Activated T-helper 17 cell treated with anti-CD3 and anti-CD28 coated beads, Interleukin-2, amount 50 U/mL, for 72 hours (primary cell): ENCODE data around the gene INSIG2. TPM values are rescaled to one million over a fixed set of nuclear protein-coding genes. Genes with fewer than 3 reads are reported as not detected.

ENCODE experiments used
- ATAC-seq: fragments of 150-1000 bp; cut with Tn5 transposase; replicated peaks from 2 replicates; pipeline ENCODE4 v1.10.0; 2021; ENCODE audit warnings: mild to moderate bottlenecking, moderate library complexity
- H3K27ac Mint-ChIP-seq: one replicate; pipeline ENCODE4 v1.8.0; 2022; ENCODE audit warnings: mixed read lengths
- H3K27me3 Mint-ChIP-seq: one replicate; pipeline ENCODE4 v1.8.0; 2022; ENCODE audit warnings: mixed read lengths
- H3K36me3 Mint-ChIP-seq: one replicate; pipeline ENCODE4 v1.8.0; 2022; ENCODE audit warnings: low read depth, mild to moderate bottlenecking, mixed read lengths
- H3K4me1 Mint-ChIP-seq: one replicate; pipeline ENCODE4 v1.8.0; 2022; ENCODE audit warnings: mixed read lengths
- H3K4me3 Mint-ChIP-seq: one replicate; pipeline ENCODE4 v1.8.0; 2022; ENCODE audit warnings: mild to moderate bottlenecking, mixed read lengths
- H3K9me3 Mint-ChIP-seq: one replicate; pipeline ENCODE4 v1.8.0; 2022; ENCODE audit warnings: mixed read lengths
- total RNA-seq, 2 donors: library from RNA; stranded (reverse); gene quantifications; one replicate each; pipeline ENCODE4 v1.2.3, GENCODE V29; 2022

INSIG2 gene
- total RNA-seq, 2 donors from 2014 or later, result 75.4 to 309 TPM

- Mint-ChIP-seq H3K27ac (no peak overlapping the region), H3K4me1 (peaks cover 10% of the 10 kb centered on the region), H3K36me3 (peaks cover 23% of the 10 kb centered on the region), H3K4me3 (no peak overlapping the region), H3K27me3 (no peaks in the 10 kb centered on the region), H3K9me3 (no peaks in the 10 kb centered on the region)
- ATAC-seq, result no peak
Measured at GRCh38 chr2:118121986-118122524, 33.8 kb downstream of the INSIG2 start.

GRCh38 chr2:118122594-118123281, 34.5 kb downstream of the INSIG2 start:
- no peaks in the 10 kb centered on the region for H3K9me3 Mint-ChIP-seq
- no peak overlapping the region for H3K27ac Mint-ChIP-seq
- H3K27me3 Mint-ChIP-seq, result peaks cover 4% of the 10 kb centered on the region
- peaks cover 5% of the 10 kb centered on the region for H3K4me1 Mint-ChIP-seq
- H3K4me3 Mint-ChIP-seq, result no peak overlapping the region
- peak; percentile 22 for ATAC-seq
- H3K36me3 Mint-ChIP-seq, result peaks cover 18% of the 10 kb centered on the region

- ATAC-seq, result peak; percentile 23
- Mint-ChIP-seq H3K27ac (no peak overlapping the region), H3K36me3 (peaks cover 8% of the 10 kb centered on the region), H3K4me3 (no peak overlapping the region), H3K9me3 (no peaks in the 10 kb centered on the region), H3K4me1 (peaks cover 2% of the 10 kb centered on the region), H3K27me3 (peaks cover 8% of the 10 kb centered on the region)
Measured at GRCh38 chr2:118123561-118124232, 35.4 kb downstream of the INSIG2 start.

- H3K4me3 Mint-ChIP-seq, result no peak overlapping the region
- peaks cover 8% of the 10 kb centered on the region for H3K27me3 Mint-ChIP-seq
- H3K36me3 Mint-ChIP-seq, result peaks cover 1% of the 10 kb centered on the region
- no peaks in the 10 kb centered on the region for H3K9me3 Mint-ChIP-seq
- no peak for ATAC-seq
- H3K4me1 Mint-ChIP-seq, result no peaks in the 10 kb centered on the region
- H3K27ac Mint-ChIP-seq, result no peak overlapping the region
Measured at GRCh38 chr2:118124288-118124891, 36.1 kb downstream of the INSIG2 start.

- no peaks in the 10 kb centered on the region for H3K4me1 Mint-ChIP-seq
- H3K36me3 Mint-ChIP-seq, result no peaks in the 10 kb centered on the region
- no peak overlapping the region for H3K4me3 Mint-ChIP-seq
- no peak overlapping the region for H3K27ac Mint-ChIP-seq
- ATAC-seq, result no peak
- H3K9me3 Mint-ChIP-seq, result no peaks in the 10 kb centered on the region
- peaks cover 8% of the 10 kb centered on the region for H3K27me3 Mint-ChIP-seq
Measured at GRCh38 chr2:118127250-118127649, 39.0 kb downstream of the INSIG2 start.

GRCh38 chr2:118128826-118129225, 40.6 kb downstream of the INSIG2 start:
- Mint-ChIP-seq H3K27ac (no peak overlapping the region), H3K4me1 (no peaks in the 10 kb centered on the region), H3K36me3 (no peaks in the 10 kb centered on the region), H3K9me3 (no peaks in the 10 kb centered on the region), H3K4me3 (no peak overlapping the region), H3K27me3 (peaks cover 8% of the 10 kb centered on the region)
- no peak for ATAC-seq

GRCh38 chr2:118130385-118130784, 42.1 kb downstream of the INSIG2 start:
- Mint-ChIP-seq H3K27ac (peak overlapping the region; percentile 6), H3K36me3 (no peaks in the 10 kb centered on the region), H3K4me1 (no peaks in the 10 kb centered on the region), H3K9me3 (peaks cover 3% of the 10 kb centered on the region), H3K4me3 (no peak overlapping the region), H3K27me3 (peaks cover 12% of the 10 kb centered on the region)
- no peak for ATAC-seq

GRCh38 chr2:118131771-118132170, 43.5 kb downstream of the INSIG2 start:
- no peaks in the 10 kb centered on the region for H3K36me3 Mint-ChIP-seq
- no peak overlapping the region for H3K27ac Mint-ChIP-seq
- H3K4me3 Mint-ChIP-seq, result no peak overlapping the region
- no peak for ATAC-seq
- peaks cover 12% of the 10 kb centered on the region for H3K27me3 Mint-ChIP-seq
- no peaks in the 10 kb centered on the region for H3K4me1 Mint-ChIP-seq
- peaks cover 3% of the 10 kb centered on the region for H3K9me3 Mint-ChIP-seq

- peak; percentile 32 for ATAC-seq
- H3K4me1 Mint-ChIP-seq, result no peaks in the 10 kb centered on the region
- H3K36me3 Mint-ChIP-seq, result no peaks in the 10 kb centered on the region
- peaks cover 3% of the 10 kb centered on the region for H3K9me3 Mint-ChIP-seq
- H3K27me3 Mint-ChIP-seq, result peaks cover 4% of the 10 kb centered on the region
- H3K27ac Mint-ChIP-seq, result no peak overlapping the region
- H3K4me3 Mint-ChIP-seq, result no peak overlapping the region
Measured at GRCh38 chr2:118133916-118134315, 45.6 kb downstream of the INSIG2 start.

GRCh38 chr2:118134650-118135049, 46.4 kb downstream of the INSIG2 start:
- H3K9me3 Mint-ChIP-seq, result peaks cover 3% of the 10 kb centered on the region
- H3K36me3 Mint-ChIP-seq, result no peaks in the 10 kb centered on the region

GRCh38 chr2:118145207-118145606, 56.9 kb downstream of the INSIG2 start:
- Mint-ChIP-seq H3K27ac (no peak overlapping the region), H3K36me3 (no peaks in the 10 kb centered on the region), H3K4me1 (peaks cover 6% of the 10 kb centered on the region), H3K4me3 (no peak overlapping the region), H3K27me3 (peaks cover 22% of the 10 kb centered on the region), H3K9me3 (no peaks in the 10 kb centered on the region)
- no peak for ATAC-seq

More at GRCh38 chr2:118134650-118135049, 46.4 kb downstream of the INSIG2 start:
- no peaks in the 10 kb centered on the region for H3K4me1 Mint-ChIP-seq
- no peak for ATAC-seq
- no peak overlapping the region for H3K27ac Mint-ChIP-seq
- peaks cover 4% of the 10 kb centered on the region for H3K27me3 Mint-ChIP-seq
- H3K4me3 Mint-ChIP-seq, result no peak overlapping the region

- H3K4me3 Mint-ChIP-seq, result no peak overlapping the region
- peaks cover 6% of the 10 kb centered on the region for H3K4me1 Mint-ChIP-seq
- H3K27ac Mint-ChIP-seq, result no peak overlapping the region
- no peak for ATAC-seq
- peaks cover 22% of the 10 kb centered on the region for H3K27me3 Mint-ChIP-seq
- H3K9me3 Mint-ChIP-seq, result no peaks in the 10 kb centered on the region
- no peaks in the 10 kb centered on the region for H3K36me3 Mint-ChIP-seq
Measured at GRCh38 chr2:118145806-118146205, 57.5 kb downstream of the INSIG2 start.

GRCh38 chr2:118146315-118147283, 58.3 kb downstream of the INSIG2 start:
- no peak overlapping the region for H3K27ac Mint-ChIP-seq
- H3K36me3 Mint-ChIP-seq, result no peaks in the 10 kb centered on the region
- ATAC-seq, result no peak
- no peaks in the 10 kb centered on the region for H3K9me3 Mint-ChIP-seq
- H3K27me3 Mint-ChIP-seq, result peaks cover 22% of the 10 kb centered on the region
- H3K4me3 Mint-ChIP-seq, result no peak overlapping the region
- peaks cover 6% of the 10 kb centered on the region for H3K4me1 Mint-ChIP-seq

GRCh38 chr2:118148133-118148532, 59.9 kb downstream of the INSIG2 start:
- Mint-ChIP-seq H3K4me1 (peaks cover 6% of the 10 kb centered on the region), H3K9me3 (no peaks in the 10 kb centered on the region), H3K36me3 (no peaks in the 10 kb centered on the region), H3K27ac (no peak overlapping the region), H3K4me3 (peak overlapping the region; percentile 33), H3K27me3 (peaks cover 31% of the 10 kb centered on the region)
- peak; percentile 96 for ATAC-seq
